Measurements from ENCODE around the gene A4GALT.
"Not testable (repeated sequence)": the region's sequence is repeated elsewhere in the genome, so short reads cannot be mapped to it uniquely, and the experiment has no call there.

Gene A4GALT

DNA sequence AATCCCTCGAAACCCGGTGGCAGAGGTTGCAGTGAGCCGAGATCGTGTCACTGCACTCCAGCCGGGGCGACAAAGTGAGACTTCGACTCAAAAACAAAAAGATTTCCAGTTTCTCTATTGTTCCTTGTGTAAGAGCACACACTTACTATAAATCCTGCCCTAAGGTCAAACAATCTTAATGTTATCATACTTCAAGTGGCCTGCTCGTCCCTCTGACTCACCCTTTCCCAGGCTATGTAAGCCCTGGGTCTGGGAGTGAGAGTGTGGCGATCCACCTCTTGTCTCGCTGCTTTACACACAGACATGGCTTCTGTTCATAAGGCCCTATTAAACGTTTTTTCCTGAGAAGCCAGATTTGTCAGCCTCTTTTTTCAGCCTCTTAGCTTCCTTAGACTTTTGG lies 24.4 kb upstream of the A4GALT start:
- TF ChIP-seq, protein P1, sequence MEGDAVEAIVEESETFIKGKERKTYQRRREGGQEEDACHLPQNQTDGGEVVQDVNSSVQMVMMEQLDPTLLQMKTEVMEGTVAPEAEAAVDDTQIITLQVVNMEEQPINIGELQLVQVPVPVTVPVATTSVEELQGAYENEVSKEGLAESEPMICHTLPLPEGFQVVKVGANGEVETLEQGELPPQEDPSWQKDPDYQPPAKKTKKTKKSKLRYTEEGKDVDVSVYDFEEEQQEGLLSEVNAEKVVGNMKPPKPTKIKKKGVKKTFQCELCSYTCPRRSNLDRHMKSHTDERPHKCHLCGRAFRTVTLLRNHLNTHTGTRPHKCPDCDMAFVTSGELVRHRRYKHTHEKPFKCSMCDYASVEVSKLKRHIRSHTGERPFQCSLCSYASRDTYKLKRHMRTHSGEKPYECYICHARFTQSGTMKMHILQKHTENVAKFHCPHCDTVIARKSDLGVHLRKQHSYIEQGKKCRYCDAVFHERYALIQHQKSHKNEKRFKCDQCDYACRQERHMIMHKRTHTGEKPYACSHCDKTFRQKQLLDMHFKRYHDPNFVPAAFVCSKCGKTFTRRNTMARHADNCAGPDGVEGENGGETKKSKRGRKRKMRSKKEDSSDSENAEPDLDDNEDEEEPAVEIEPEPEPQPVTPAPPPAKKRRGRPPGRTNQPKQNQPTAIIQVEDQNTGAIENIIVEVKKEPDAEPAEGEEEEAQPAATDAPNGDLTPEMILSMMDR (conservative IDR thresholded peaks at IDR 0.05; ENCODE audit: low read length), result no peak
- no peak for TF ChIP-seq EZH2phosphoT487 (IDR thresholded peaks at IDR 0.05; ENCODE audit: borderline replicate concordance)
- Histone ChIP-seq H4K20me1 (ENCODE audit: insufficient read depth, low read length, poor library complexity, severe bottlenecking) (no peaks in the 10 kb centered on the region), H3K79me2 (ENCODE audit: insufficient read depth, low read length) (no peaks in the 10 kb centered on the region), H3F3A (ENCODE audit: low read depth) (no peaks in the 10 kb centered on the region), H2AFZ (ENCODE audit: low read length) (no peak overlapping the region), H3K4me3 (ENCODE audit: low read length, poor library complexity, severe bottlenecking) (no peak overlapping the region), H3K27me3 (ENCODE audit: insufficient read depth, low read length, poor library complexity, severe bottlenecking) (no peaks in the 10 kb centered on the region), H3K4me2 (ENCODE audit: low read depth, low read length, poor library complexity, severe bottlenecking) (no peak overlapping the region), H3K9ac (ENCODE audit: low read depth, low read length, poor library complexity, severe bottlenecking) (no peak overlapping the region), H3K4me1 (ENCODE audit: insufficient read depth, low read length, poor library complexity, severe bottlenecking) (no peaks in the 10 kb centered on the region), H3K36me3 (ENCODE audit: insufficient read depth, low read length) (no peaks in the 10 kb centered on the region), H3K9me3 (ENCODE audit: insufficient read depth, low read depth, low read length) (no peaks in the 10 kb centered on the region), H3K9me2 (replicated peaks; ENCODE audit: low read depth, low read length) (no peaks in the 10 kb centered on the region)

DNA sequence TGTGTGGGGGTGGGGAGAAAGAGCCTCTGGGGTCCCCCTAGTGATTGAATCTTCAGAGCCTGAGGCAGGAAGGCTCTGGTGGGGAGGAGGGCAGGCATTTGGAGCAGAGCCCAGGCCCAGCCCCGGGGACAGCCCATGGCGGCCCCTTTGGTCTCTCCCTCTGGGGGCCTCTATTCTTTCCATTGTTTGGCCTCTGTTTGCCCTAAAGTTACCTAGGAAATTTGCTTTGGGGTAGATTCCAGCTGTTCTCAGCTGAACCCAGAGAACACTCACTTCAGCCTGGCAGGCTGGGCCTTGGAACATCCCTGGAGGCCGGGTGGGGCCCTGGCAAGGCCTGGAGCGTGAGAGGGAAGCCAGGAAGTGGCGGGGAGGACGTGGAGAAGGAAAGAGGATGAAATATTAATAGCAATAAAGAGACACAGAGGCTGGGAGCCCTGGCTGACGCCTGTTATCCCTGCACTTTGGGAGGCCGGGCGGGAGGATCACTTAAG lies 22.9 kb upstream of the A4GALT start:
- H3K79me2 ChIP-seq (ENCODE audit: insufficient read depth, low read length), result no peaks in the 10 kb centered on the region
- no peaks in the 10 kb centered on the region for H3K27me3 ChIP-seq (ENCODE audit: insufficient read depth, low read length, poor library complexity, severe bottlenecking)
- no peak overlapping the region for H3K4me3 ChIP-seq (ENCODE audit: low read length, poor library complexity, severe bottlenecking)
- no peak overlapping the region for H3K4me2 ChIP-seq (ENCODE audit: low read depth, low read length, poor library complexity, severe bottlenecking)
- no peaks in the 10 kb centered on the region for H3K4me1 ChIP-seq (ENCODE audit: insufficient read depth, low read length, poor library complexity, severe bottlenecking)
- no peaks in the 10 kb centered on the region for H3K36me3 ChIP-seq (ENCODE audit: insufficient read depth, low read length)
- no peaks in the 10 kb centered on the region for H3F3A ChIP-seq (ENCODE audit: low read depth)
- H3K9ac ChIP-seq (ENCODE audit: low read depth, low read length, poor library complexity, severe bottlenecking), result no peak overlapping the region
- no peaks in the 10 kb centered on the region for H3K9me3 ChIP-seq (ENCODE audit: insufficient read depth, low read depth, low read length)
- H3K9me2 ChIP-seq (replicated peaks; ENCODE audit: low read depth, low read length), result no peaks in the 10 kb centered on the region
- TF ChIP-seq EZH2phosphoT487 (IDR thresholded peaks at IDR 0.05; ENCODE audit: borderline replicate concordance), result no peak
- TF ChIP-seq, protein P1 (conservative IDR thresholded peaks at IDR 0.05; ENCODE audit: low read length), result no peak
- H4K20me1 ChIP-seq (ENCODE audit: insufficient read depth, low read length, poor library complexity, severe bottlenecking), result no peaks in the 10 kb centered on the region
- no peak overlapping the region for H2AFZ ChIP-seq (ENCODE audit: low read length)

DNA sequence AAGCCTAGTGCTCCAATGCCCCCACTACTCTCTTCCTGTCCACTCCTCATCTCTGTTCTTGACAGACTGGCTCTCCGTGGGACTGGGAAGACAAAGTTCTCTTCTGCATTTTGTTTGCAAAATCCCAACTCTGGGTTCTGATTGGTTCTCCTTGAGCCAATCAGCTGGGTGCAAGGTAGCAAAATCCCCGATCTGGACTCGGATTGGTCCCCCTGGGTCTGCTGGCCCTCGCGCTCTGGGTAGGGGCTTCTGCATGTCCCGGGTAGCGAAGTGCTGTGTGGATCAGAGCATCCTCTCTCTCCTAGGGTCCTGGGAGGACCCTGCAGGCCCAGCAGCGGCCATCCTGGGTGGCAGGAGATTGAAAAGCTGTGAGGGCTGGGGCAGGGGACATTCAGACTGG lies 22.3 kb upstream of the A4GALT start:
- Histone ChIP-seq H3K9me2 (replicated peaks; ENCODE audit: low read depth, low read length) (no peaks in the 10 kb centered on the region), H3K9ac (ENCODE audit: low read depth, low read length, poor library complexity, severe bottlenecking) (no peak overlapping the region), H3K27me3 (ENCODE audit: insufficient read depth, low read length, poor library complexity, severe bottlenecking) (no peaks in the 10 kb centered on the region), H3K79me2 (ENCODE audit: insufficient read depth, low read length) (no peaks in the 10 kb centered on the region), H3K4me2 (ENCODE audit: low read depth, low read length, poor library complexity, severe bottlenecking) (no peak overlapping the region), H4K20me1 (ENCODE audit: insufficient read depth, low read length, poor library complexity, severe bottlenecking) (no peaks in the 10 kb centered on the region), H3F3A (ENCODE audit: low read depth) (no peaks in the 10 kb centered on the region), H3K4me1 (ENCODE audit: insufficient read depth, low read length, poor library complexity, severe bottlenecking) (no peaks in the 10 kb centered on the region), H3K36me3 (ENCODE audit: insufficient read depth, low read length) (no peaks in the 10 kb centered on the region), H2AFZ (ENCODE audit: low read length) (no peak overlapping the region), H3K4me3 (ENCODE audit: low read length, poor library complexity, severe bottlenecking) (no peak overlapping the region), H3K9me3 (ENCODE audit: insufficient read depth, low read depth, low read length) (no peaks in the 10 kb centered on the region)
- TF ChIP-seq EZH2phosphoT487 (IDR thresholded peaks at IDR 0.05; ENCODE audit: borderline replicate concordance), result no peak
- TF ChIP-seq, protein P1 (conservative IDR thresholded peaks at IDR 0.05; ENCODE audit: low read length), result no peak

- H3K79me2 ChIP-seq (ENCODE audit: insufficient read depth, low read length); H3K27me3 ChIP-seq (ENCODE audit: insufficient read depth, low read length, poor library complexity, severe bottlenecking); H3K9me3 ChIP-seq (ENCODE audit: insufficient read depth, low read depth, low read length); H3K4me2 ChIP-seq (ENCODE audit: low read depth, low read length, poor library complexity, severe bottlenecking); H3K36me3 ChIP-seq (ENCODE audit: insufficient read depth, low read length); H3F3A ChIP-seq (ENCODE audit: low read depth); H4K20me1 ChIP-seq (ENCODE audit: insufficient read depth, low read length, poor library complexity, severe bottlenecking); H3K9me2 ChIP-seq (replicated peaks; ENCODE audit: low read depth, low read length); H3K4me3 ChIP-seq (ENCODE audit: low read length, poor library complexity, severe bottlenecking); H3K9ac ChIP-seq (ENCODE audit: low read depth, low read length, poor library complexity, severe bottlenecking); H3K4me1 ChIP-seq (ENCODE audit: insufficient read depth, low read length, poor library complexity, severe bottlenecking): not testable (repeated sequence)
- H2AFZ ChIP-seq (ENCODE audit: low read length), result peak overlapping the region; percentile 49; the same call in 1 of the 2 replicates
Observed at GRCh38 chr22:42740320-42740719, 19.6 kb upstream of the A4GALT start.

All from Loucy (cell line).